CD4-positive, alpha-beta T cell (primary cell): ENCODE measurements around the gene ANKRD35. TPM values are rescaled to one million over a fixed set of nuclear protein-coding genes. Genes with fewer than 3 reads are reported as not detected.
A peak's percentile ranks its signal among the peaks of the same experiment; 100 is the strongest.

Experiments used
- ATAC-seq: fragments of 200-7000 bp; cut with Tn5 transposase; one replicate; pipeline ENCODE4 v1.10.0; 2022; ENCODE audit warnings: mild to moderate bottlenecking; ENCODE audit not compliant: poor library complexity
- CTCF ChIA-PET: fragments of 350-600 bp; sonication (Branson Sonifier 250); formaldehyde crosslinking; loops from one replicate; lab custom pipeline; 2021; ENCODE audit warnings: antibody characterized with exemption, inconsistent platforms; lab: Charles Lee
- POLR2A ChIA-PET: fragments of 350-600 bp; sonication (Branson Sonifier 250); formaldehyde crosslinking; loops from one replicate; lab custom pipeline; 2021; ENCODE audit warnings: antibody characterized with exemption, inconsistent platforms; lab: Charles Lee
- DNase-seq, 14 experiments: peaks; one replicate each; pipeline ENCODE4 v3.0.0-alpha.2; 2013 to 2020; ENCODE audit warnings: mixed read lengths in 2 of 14
- H3K27ac ChIP-seq, 2 donors: one replicate each; pipeline versions ENCODE4 v1.5.1 to v1.7.0; 2013; ENCODE audit warnings: low read length in 2 of 2, low read depth in 1 of 2, mild to moderate bottlenecking in 1 of 2
- H3K27me3 ChIP-seq, 2 experiments: 1 replicate in 1 of 2; 2 replicates in 1 of 2; pipeline versions ENCODE4 v1.6.1 to v1.7.0; 2013; ENCODE audit warnings: low read length in 2 of 2, control low read depth in 1 of 2, mild to moderate bottlenecking in 1 of 2, moderate library complexity in 1 of 2; ENCODE audit not compliant: insufficient read depth in 2 of 2, control insufficient read depth in 1 of 2
- H3K36me3 ChIP-seq: one replicate; pipeline ENCODE4 v1.6.1; 2013; ENCODE audit warnings: low read length, control low read depth; ENCODE audit not compliant: insufficient read depth
- H3K4me1 ChIP-seq: one replicate; pipeline ENCODE4 v1.6.1; 2013; ENCODE audit warnings: low read length, control low read depth; ENCODE audit not compliant: insufficient read depth
- H3K4me3 ChIP-seq: one replicate; pipeline ENCODE4 v1.5.1; 2013; ENCODE audit warnings: mild to moderate bottlenecking, low read length, moderate library complexity
- H3K9me3 ChIP-seq, 2 experiments: 1 replicate in 1 of 2; 2 replicates in 1 of 2; pipeline versions ENCODE4 v1.6.1 to v1.7.0; 2013; ENCODE audit warnings: low read length in 2 of 2, mild to moderate bottlenecking in 2 of 2, control low read depth in 1 of 2, moderate library complexity in 1 of 2; ENCODE audit not compliant: control insufficient read depth in 1 of 2, insufficient read depth in 1 of 2
- H3K27ac Mint-ChIP-seq: one replicate; pipeline ENCODE4 v1.8.0; 2020; ENCODE audit warnings: mixed read lengths
- H3K27me3 Mint-ChIP-seq: one replicate; pipeline ENCODE4 v1.8.0; 2021; ENCODE audit warnings: mixed read lengths
- H3K36me3 Mint-ChIP-seq: one replicate; pipeline ENCODE4 v1.8.0; 2021; ENCODE audit warnings: low read depth, mixed read lengths
- H3K4me1 Mint-ChIP-seq: one replicate; pipeline ENCODE4 v1.8.0; 2021; ENCODE audit warnings: low read depth, mixed read lengths
- H3K4me3 Mint-ChIP-seq: one replicate; pipeline ENCODE4 v1.8.0; 2020; ENCODE audit warnings: mild to moderate bottlenecking, mixed read lengths
- H3K9me3 Mint-ChIP-seq: one replicate; pipeline ENCODE4 v1.8.0; 2020; ENCODE audit warnings: mixed read lengths
- CTCF ChIP-seq: fragments of 200-600 bp; IDR thresholded peaks from one replicate; pipeline ENCODE4 v1.8.0; 2022; ENCODE audit warnings: antibody characterized with exemption, mild to moderate bottlenecking
- intact Hi-C, 2 experiments: fragments of 100-400 bp; cut with DNase I in 1 of 2; cut with micrococcal nuclease in 1 of 2; formaldehyde crosslinking; loops; one replicate each; pipeline versions ENCODE4 v1.15.1 to v1.9.0; 2023 to 2025; cut with DNase I, micrococcal nuclease
- total RNA-seq, 174 experiments: library from RNA in 2 of 174; stranded (reverse) in 2 of 174; gene quantifications; one replicate each; pipeline ENCODE4 v1.2.3 and lab custom pipeline; 2021 to 2026

The ANKRD35 gene
- total RNA-seq, 2 experiments from 2014 or later: 0.11 TPM; not detected in 1

GRCh38 chr1:145918992-145919939 lies 33.6 kb upstream of the ANKRD35 start:
- Histone ChIP-seq H3K27me3 (no peaks in the 10 kb centered on the region), H3K27ac (peak overlapping the region; percentile 49 to 60), H3K9me3 (no peaks in the 10 kb centered on the region), H3K36me3 (peaks cover 31% of the 10 kb centered on the region), H3K4me3 (peak overlapping the region; percentile 87), H3K4me1 (peaks cover 31% of the 10 kb centered on the region)
- intact Hi-C loops: loop anchor here (1.0 to 5.0 kb wide), 6 partner anchors 8 to 88 kb away; partner anchors contain the start of genes LIX1L (in 2 of the 2), PIAS3 (in 2 of the 2), RBM8A (in 1 of the 2) and TXNIP (in 1 of the 2)
- ChIA-PET CTCF (interaction anchor here (1.4 to 1.7 kb wide), 4 partner anchors 8 to 60 kb away, joined by 3 to 9 read pairs (median 4); partner anchors contain the start of genes PIAS3 and RBM8A), POLR2A (interaction anchor here (0.7 to 4.4 kb wide), 18 partner anchors 8 to 118 kb away, joined by 3 to 84 read pairs (median 7); partner anchors contain the start of genes ANKRD34A, LIX1L, NUDT17 and PIAS3)
- H3K4me1 Mint-ChIP-seq: peaks cover 47% of the 10 kb centered on the region
- peak in 4 of 14 experiments; percentile 8 to 55 (median 28) for DNase-seq
- H3K27ac Mint-ChIP-seq: peak overlapping the region; percentile 92
- no peak for ATAC-seq
- no peaks in the 10 kb centered on the region for H3K9me3 Mint-ChIP-seq
- peak overlapping the region; percentile 94 for H3K4me3 Mint-ChIP-seq
- H3K36me3 Mint-ChIP-seq: peaks cover 59% of the 10 kb centered on the region
- H3K27me3 Mint-ChIP-seq: no peaks in the 10 kb centered on the region
- no peak for TF ChIP-seq CTCF

- DNase-seq (peak; percentile 87 to 96 (median 92)), ATAC-seq (peak; percentile 90)
- H3K9me3 ChIP-seq: no peaks in the 10 kb centered on the region
- Mint-ChIP-seq H3K4me1 (peaks cover 47% of the 10 kb centered on the region), H3K36me3 (peaks cover 65% of the 10 kb centered on the region), H3K27me3 (no peaks in the 10 kb centered on the region), H3K9me3 (no peaks in the 10 kb centered on the region), H3K4me3 (peak within 1 kb of the TSS; percentile 94), H3K27ac (peak within 1 kb of the TSS; percentile 92)
- H3K27me3 ChIP-seq: no peaks in the 10 kb centered on the region
- TF ChIP-seq CTCF: no peak
- POLR2A ChIA-PET: interaction anchor here (0.7 to 4.4 kb wide), 18 partner anchors 9 to 118 kb away, joined by 3 to 84 read pairs (median 7); partner anchors contain the start of genes ANKRD34A, LIX1L, NUDT17 and PIAS3
- intact Hi-C loops: loop anchor here (1.0 to 5.0 kb wide), 6 partner anchors 9 to 89 kb away; partner anchors contain the start of genes LIX1L (in 2 of the 2), PIAS3 (in 2 of the 2), RBM8A (in 1 of the 2) and TXNIP (in 1 of the 2)
- H3K4me3 ChIP-seq: peak within 1 kb of the TSS; percentile 87
- peaks cover 26% of the 10 kb centered on the region for H3K36me3 ChIP-seq
- H3K4me1 ChIP-seq: peaks cover 31% of the 10 kb centered on the region
- H3K27ac ChIP-seq: peak within 1 kb of the TSS; percentile 52 to 60
- CTCF ChIA-PET: interaction anchor here (0.5 to 1.7 kb wide), 6 partner anchors 9 to 83 kb away, joined by 3 to 9 read pairs (median 3); partner anchors contain the start of genes NUDT17, PIAS3 and RBM8A
Observed at GRCh38 chr1:145918144-145918991, 32.7 kb upstream of the ANKRD35 start, which contains the start of gene PEX11B. Gene PEX11B (minus strand): TSS chr1:145918717. CDS start chr1:145918688, 29 bp downstream.
